GM10266 (cell line): Measurements from ENCODE around the gene NMRAL1.

Source experiments
- DNase-seq: peaks from one replicate; pipeline ENCODE4 v3.0.0; 2012; ENCODE audit errors: extremely low spot score
- TF ChIP-seq, protein P1 (sequence below): IDR thresholded peaks from 2 replicates; pipeline ENCODE4 v1.5.1; 2012; ENCODE audit warnings: mild to moderate bottlenecking, low read depth; ENCODE audit not compliant: control insufficient read depth, insufficient read depth; ENCODE audit errors: missing control alignments

NMRAL1 gene

DNA sequence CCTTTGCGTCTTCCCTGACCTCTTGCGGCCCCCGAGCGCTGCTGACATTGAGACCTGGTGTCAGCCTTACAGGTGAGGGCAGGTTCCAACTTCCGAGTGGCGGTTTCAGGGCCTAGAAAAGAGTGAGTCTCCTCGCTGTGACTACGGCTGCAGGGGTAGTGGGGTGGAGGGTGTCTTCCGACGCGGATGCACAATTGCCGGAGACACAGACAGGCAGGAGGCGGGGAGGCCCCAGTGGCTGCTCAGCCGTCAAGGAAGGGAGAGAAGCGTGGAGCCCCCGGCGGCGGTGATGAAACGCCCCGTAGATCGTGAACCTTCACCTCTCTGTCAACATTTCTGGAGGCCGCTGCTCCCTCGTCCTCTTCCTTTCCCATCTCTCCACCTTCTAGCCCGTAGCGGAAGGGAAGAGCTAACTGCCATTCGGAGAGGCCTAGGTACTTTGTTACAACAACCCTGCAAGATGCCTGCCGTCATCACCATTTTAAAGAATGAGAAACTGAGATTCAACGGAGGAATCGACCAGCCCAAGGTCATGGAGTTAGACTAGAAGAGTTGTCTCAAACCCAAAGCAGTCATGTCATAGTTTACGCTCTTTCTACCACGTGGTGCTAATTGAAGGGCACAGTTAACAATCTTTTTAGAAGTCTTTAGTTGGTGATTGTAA is 48.3 kb downstream of the NMRAL1 start:
- no peak for DNase-seq
- TF ChIP-seq, protein P1, sequence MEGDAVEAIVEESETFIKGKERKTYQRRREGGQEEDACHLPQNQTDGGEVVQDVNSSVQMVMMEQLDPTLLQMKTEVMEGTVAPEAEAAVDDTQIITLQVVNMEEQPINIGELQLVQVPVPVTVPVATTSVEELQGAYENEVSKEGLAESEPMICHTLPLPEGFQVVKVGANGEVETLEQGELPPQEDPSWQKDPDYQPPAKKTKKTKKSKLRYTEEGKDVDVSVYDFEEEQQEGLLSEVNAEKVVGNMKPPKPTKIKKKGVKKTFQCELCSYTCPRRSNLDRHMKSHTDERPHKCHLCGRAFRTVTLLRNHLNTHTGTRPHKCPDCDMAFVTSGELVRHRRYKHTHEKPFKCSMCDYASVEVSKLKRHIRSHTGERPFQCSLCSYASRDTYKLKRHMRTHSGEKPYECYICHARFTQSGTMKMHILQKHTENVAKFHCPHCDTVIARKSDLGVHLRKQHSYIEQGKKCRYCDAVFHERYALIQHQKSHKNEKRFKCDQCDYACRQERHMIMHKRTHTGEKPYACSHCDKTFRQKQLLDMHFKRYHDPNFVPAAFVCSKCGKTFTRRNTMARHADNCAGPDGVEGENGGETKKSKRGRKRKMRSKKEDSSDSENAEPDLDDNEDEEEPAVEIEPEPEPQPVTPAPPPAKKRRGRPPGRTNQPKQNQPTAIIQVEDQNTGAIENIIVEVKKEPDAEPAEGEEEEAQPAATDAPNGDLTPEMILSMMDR: no peak

DNA sequence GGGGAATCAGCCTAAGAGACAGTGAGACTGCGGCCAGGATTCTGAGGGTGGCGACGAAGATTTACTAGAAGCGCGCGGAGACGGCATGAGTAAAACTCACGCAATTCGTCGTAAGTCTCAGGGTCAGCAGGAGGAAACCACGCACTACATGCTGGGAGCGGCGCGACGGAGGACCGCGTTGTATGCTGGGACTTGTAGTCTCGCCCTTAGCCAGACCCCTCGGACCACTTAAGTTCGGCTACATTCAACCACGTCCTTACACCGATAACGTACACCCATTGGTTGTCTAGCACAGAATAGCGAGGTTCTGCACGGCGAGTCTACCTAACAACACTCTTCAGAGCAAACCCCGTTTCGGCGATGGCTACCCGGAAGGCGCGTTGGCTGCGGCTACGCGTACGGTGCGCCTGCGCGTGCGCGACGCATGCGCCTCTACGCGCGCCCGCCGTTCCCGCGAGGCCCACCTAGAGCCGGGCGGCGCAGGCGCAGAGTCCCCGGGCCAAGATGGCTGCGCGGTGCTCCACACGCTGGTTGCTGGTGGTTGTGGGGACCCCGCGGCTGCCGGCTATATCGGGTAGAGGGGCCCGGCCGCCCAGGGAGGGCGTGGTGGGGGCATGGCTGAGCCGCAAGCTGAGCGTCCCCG is 48.9 kb downstream of the NMRAL1 start, which contains the start of gene DNAJA3:
DNAJA3 (plus strand) TSS at position 491 of the 643 bp plus-strand sequence; CDS start at position 505, 14 bp downstream.
- peak; percentile 96 for DNase-seq
- TF ChIP-seq, protein P1: no peak

DNA sequence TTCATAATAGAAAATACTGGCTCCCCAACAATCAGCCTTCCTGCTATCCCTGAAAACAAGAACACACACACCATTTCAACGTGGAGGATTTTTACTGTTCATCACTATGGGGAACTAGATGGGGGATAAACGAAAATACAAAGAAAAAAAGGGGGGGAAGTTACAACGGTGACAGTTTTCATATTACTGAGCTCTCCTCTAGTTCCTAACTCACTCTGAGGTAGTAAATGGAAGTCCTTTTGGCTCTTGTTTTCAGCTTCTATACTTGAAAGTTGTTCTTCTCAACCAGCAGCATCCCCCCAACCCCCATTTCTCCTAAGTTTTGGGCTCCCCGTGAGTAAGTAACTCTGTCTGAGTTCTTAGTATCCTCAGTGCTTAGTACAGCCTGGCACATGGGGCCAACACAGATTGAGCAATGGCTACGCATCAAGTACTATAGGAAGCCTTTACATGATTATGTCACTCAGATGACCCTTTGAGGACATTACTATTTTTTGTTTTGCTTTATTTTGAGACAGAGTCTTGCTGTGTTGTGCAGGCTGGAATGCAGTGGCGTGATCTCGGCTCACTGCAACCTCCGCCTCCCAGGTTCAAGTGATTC is 53.8 kb downstream of the NMRAL1 start:
- DNase-seq: no peak
- TF ChIP-seq, protein P1: no peak

DNA sequence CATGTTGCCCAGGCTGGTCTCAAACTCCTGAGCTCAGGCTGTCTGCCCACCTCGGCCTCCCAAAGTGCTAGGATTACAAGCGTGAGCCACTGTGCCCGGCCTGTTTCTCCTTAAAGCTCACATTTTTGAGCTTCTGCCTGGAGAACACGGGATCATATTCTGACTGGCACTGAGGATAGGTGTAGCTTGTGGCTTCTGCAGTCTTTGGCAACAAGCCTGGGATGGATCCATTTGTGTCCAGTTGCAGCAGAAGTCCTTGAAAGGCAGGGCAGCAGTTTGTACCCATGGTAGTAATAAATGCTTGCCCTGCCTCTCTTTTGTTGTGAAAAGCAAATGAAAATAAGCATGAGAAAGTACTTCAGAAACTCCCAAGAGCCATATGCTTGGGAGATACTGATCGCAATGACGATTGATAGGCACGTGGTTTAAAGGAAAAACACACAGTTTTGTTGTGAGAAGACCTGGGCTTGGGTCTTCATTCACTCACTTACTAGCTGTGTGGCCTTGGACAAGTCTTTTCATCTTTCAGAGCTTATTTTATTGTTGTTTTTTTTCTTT is 54.9 kb downstream of the NMRAL1 start:
- no peak for DNase-seq
- TF ChIP-seq, protein P1: no peak

DNA sequence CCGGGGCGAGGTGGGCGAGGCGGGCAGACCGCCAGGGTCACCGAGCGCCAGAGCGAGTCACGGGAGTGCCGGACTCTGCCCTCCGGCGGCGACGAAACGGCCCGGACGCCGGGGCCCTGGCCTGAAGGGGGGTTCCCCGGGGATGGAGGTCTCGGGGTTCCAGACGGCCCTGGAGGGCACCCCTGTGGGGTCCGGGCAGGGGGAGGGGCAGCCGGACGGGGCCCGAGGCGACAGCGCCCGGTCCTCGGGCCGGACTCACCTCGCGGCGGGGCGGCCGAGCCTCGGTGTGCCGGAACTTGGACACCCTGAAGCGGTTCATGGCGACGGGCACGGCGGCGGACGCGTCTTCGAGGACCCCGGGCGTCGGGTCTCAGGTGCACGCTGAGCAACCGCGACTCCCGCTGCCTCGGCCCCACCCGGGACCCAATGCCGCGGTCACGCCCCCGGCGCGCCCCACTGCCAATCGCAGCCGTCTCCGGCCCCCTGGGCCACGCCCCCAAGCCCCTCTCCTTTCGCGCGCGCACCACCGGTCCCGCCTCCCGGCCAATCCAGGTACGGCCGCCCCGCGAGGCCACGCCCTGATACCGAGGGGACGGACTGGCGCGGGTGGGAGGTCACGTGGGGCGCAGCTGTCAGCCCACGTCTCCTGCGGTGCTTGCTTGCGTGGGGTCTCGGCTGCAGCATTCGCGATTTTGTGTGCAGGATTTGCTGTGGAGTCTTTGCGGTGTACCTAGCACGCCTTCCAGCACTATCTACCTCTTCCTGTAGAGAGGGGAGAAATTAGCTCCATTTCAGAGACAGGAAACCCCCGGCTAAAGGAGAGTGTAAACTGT is 58.0 kb downstream of the NMRAL1 start, which contains the start of gene CORO7:
CORO7 (minus strand) TSS at position 397 of the 833 bp plus-strand sequence; CDS start at position 319, 78 bp downstream.
- TF ChIP-seq, protein P1: no peak
- peak; percentile 97 for DNase-seq

DNA sequence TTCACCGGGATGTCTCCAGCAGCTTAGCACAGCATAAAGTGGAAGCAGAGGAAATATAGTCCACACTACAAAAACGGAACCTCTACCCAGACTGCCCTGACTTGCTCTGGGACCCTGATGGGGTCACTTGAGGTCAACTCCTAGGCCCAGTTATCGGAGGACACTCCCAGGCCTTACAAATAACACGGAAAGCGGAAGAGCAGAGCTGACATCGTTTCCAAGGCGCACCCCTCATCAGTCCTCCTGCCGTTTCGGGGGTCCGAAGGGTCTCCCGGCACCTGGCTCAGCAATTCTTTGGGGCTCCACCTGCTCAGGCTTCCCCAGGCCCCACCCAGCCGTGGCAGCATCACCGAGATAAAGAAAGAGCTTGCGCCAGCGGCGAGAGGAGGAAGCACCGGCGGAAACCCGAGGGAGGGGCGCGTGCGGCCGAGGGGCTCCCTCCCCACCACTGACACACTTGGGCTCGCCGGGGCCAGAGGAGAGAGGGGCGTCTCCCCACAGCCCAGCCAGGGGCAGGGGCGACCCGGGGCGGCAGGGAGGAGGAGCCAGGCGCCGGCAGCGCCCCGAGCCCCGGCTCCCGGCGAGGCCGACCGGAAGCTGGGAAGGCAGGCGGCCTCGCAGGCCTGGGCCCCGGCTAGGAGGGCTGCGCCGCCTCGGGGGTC is 58.8 kb downstream of the NMRAL1 start:
- TF ChIP-seq, protein P1: no peak
- DNase-seq: no peak
